Measurements from ENCODE around the gene IQCE. TPM values are rescaled to one million over a fixed set of nuclear protein-coding genes. Genes with fewer than 3 reads are reported as not detected.

IQCE gene
- total and polyA plus RNA-seq, 11 donors = 5.0 to 14.1 (median 10.3) TPM

DNA sequence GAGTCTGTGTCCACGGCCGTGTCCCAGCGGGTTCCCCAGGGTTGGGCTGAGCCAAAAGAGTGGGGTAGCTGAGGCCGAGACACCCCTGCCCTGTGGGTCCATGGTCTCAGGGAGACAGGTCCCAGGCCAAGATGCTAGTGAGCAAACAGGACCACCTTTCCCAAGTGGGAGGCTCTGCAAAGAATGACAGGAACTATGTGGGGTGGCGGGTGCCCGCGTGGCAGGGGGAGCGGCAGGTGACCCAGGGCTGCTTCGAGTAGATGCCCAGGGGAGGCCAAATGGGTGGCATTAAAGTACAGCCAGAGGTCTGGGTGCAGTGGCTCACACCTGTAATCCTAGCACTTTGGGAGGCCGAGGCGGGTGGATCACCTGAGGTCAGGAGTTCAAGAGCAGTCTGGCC, 91.2 kb downstream of the IQCE start:
- H3K4me3 ChIP-seq = no peak overlapping the region
- H3K27ac ChIP-seq = no peak overlapping the region
- peaks cover 0 to 64% (median 12%) of the 10 kb centered on the region in 9 donors for H3K36me3 ChIP-seq
- H3K27me3 ChIP-seq = no peaks in the 10 kb centered on the region
- DNase-seq = no peak
- H3K9me3 ChIP-seq = no peaks in the 10 kb centered on the region
- intact Hi-C loops (cut with DNase I) = loop anchor here in 1 of 10 donors (5.0 kb wide), 1 partner anchor 48 kb away; no protein-coding TSS in a partner anchor
- WGBS, 4 donors = 95 to 98% (median 95%) methylated on average over 11 of the region's 11 CpGs
- peaks cover 0 to 14% (median 6%) of the 10 kb centered on the region in 12 donors for H3K4me1 ChIP-seq
- ATAC-seq = no peak
- TF ChIP-seq, protein P1, sequence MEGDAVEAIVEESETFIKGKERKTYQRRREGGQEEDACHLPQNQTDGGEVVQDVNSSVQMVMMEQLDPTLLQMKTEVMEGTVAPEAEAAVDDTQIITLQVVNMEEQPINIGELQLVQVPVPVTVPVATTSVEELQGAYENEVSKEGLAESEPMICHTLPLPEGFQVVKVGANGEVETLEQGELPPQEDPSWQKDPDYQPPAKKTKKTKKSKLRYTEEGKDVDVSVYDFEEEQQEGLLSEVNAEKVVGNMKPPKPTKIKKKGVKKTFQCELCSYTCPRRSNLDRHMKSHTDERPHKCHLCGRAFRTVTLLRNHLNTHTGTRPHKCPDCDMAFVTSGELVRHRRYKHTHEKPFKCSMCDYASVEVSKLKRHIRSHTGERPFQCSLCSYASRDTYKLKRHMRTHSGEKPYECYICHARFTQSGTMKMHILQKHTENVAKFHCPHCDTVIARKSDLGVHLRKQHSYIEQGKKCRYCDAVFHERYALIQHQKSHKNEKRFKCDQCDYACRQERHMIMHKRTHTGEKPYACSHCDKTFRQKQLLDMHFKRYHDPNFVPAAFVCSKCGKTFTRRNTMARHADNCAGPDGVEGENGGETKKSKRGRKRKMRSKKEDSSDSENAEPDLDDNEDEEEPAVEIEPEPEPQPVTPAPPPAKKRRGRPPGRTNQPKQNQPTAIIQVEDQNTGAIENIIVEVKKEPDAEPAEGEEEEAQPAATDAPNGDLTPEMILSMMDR (IDR thresholded peaks at IDR 0.05) = no peak
- no peak for TF ChIP-seq POLR2A (IDR thresholded peaks at IDR 0.05)

- Histone ChIP-seq H3K4me1 (peaks cover 0 to 10% (median 2%) of the 10 kb centered on the region in 12 donors), H3K27me3 (no peaks in the 10 kb centered on the region), H3K9me3 (no peaks in the 10 kb centered on the region), H3K4me3 (no peak overlapping the region), H3K27ac (no peak overlapping the region), H3K36me3 (peaks cover 0 to 67% (median 12%) of the 10 kb centered on the region in 9 donors)
- ATAC-seq (no peak), DNase-seq (no peak)
- TF ChIP-seq POLR2A (IDR thresholded peaks at IDR 0.05) = no peak
- TF ChIP-seq, protein P1 (IDR thresholded peaks at IDR 0.05) = no peak
- intact Hi-C loops (cut with DNase I) = no loop called here
- 87 to 93% (median 90%) methylated on average over 8 of the region's 8 CpGs for WGBS, 4 donors
Observed at GRCh38 chr7:2650451-2650850, 91.7 kb downstream of the IQCE start.

- H3K27ac ChIP-seq = no peak overlapping the region
- intact Hi-C loops (cut with DNase I) = no loop called here
- no peak overlapping the region for H3K4me3 ChIP-seq
- H3K27me3 ChIP-seq = no peaks in the 10 kb centered on the region
- DNase-seq (peak in 2 of 5 donors; percentile 18 to 48), ATAC-seq (peak in 1 of 4 donors; percentile 4)
- TF ChIP-seq, protein P1 (IDR thresholded peaks at IDR 0.05) = peak in 1 of 12 donors; percentile 27
- no peak for TF ChIP-seq POLR2A (IDR thresholded peaks at IDR 0.05)
- no peaks in the 10 kb centered on the region for H3K9me3 ChIP-seq
- peaks cover 0 to 4% (median 0%) of the 10 kb centered on the region in 12 donors for H3K4me1 ChIP-seq
- WGBS, 4 donors = 70 to 91% (median 89%) methylated on average over 10 to 15 of the region's 15 CpGs
- H3K36me3 ChIP-seq = peaks cover 0 to 76% (median 16%) of the 10 kb centered on the region in 9 donors
Observed at GRCh38 chr7:2651336-2651735, 92.6 kb downstream of the IQCE start.

- Histone ChIP-seq H3K4me3 (no peak overlapping the region), H3K4me1 (peaks cover 0 to 4% (median 0%) of the 10 kb centered on the region in 12 donors), H3K9me3 (no peaks in the 10 kb centered on the region), H3K27ac (no peak overlapping the region), H3K27me3 (no peaks in the 10 kb centered on the region), H3K36me3 (peaks cover 0 to 81% (median 21%) of the 10 kb centered on the region in 9 donors)
- 91 to 96% (median 92%) methylated on average over 19 to 28 of the region's 28 CpGs for WGBS, 4 donors
- ATAC-seq (no peak), DNase-seq (peak in 2 of 5 donors; percentile 28 to 59)
- no peak for TF ChIP-seq POLR2A (IDR thresholded peaks at IDR 0.05)
- TF ChIP-seq, protein P1 (IDR thresholded peaks at IDR 0.05) = no peak
- intact Hi-C loops (cut with DNase I) = no loop called here
Observed at GRCh38 chr7:2651847-2652735, 93.3 kb downstream of the IQCE start.
